Renal pelvis (tissue), 4 donors: Measurements from ENCODE around the gene TTC21A. TPM values are rescaled to one million over a fixed set of nuclear protein-coding genes. Genes with fewer than 3 reads are reported as not detected.
"Not testable (repeated sequence)": the region's sequence is repeated elsewhere in the genome, so short reads cannot be mapped to it uniquely, and the experiment has no call there.

Experiments used
- DNase-seq: peaks from one replicate; pipeline ENCODE4 v3.0.0-alpha.2; 2013
- polyA plus RNA-seq, 3 donors: library from polyadenylated mRNA; unstranded; fragments of 120-200 nt; gene quantifications; one replicate each; pipeline ENCODE4 v1.2.1, GENCODE V29; 2013; ENCODE audit not compliant: insufficient read length in 3 of 3

TTC21A gene
- polyA plus RNA-seq, 3 donors: 9.5 to 21.4 (median 18.4) TPM

DNA sequence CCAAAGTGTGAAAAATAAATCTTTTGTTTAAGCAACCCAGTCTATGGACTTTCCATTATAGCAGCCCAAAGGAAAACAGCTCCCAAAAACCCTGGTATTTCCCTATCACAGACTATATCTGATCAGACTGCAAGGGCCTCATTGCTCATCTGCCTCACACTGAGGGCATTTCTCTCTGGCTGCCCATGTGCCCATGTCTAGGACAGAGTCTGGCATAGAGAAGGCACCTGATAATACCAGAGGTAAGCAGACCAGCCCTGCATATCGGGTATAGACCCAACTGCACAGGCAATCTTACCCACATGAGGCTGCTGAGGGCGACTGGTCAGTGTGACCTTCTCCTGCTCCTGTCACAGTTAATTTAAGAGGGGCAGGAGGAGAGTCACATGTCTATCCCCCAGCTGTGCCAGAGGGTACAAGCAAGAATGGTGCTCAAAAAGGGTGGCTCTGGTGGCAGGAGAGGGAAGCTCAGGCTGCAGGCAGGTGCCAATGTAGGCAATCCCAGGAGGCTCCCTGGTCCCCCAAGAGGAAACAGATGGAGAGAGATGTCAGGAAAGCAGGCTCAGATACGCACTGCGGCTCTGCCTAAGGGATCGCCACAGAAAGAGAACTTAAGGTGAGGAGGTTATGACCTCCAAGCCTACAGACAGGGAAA lies 42.8 kb downstream of the TTC21A start:
- no peak for DNase-seq

DNA sequence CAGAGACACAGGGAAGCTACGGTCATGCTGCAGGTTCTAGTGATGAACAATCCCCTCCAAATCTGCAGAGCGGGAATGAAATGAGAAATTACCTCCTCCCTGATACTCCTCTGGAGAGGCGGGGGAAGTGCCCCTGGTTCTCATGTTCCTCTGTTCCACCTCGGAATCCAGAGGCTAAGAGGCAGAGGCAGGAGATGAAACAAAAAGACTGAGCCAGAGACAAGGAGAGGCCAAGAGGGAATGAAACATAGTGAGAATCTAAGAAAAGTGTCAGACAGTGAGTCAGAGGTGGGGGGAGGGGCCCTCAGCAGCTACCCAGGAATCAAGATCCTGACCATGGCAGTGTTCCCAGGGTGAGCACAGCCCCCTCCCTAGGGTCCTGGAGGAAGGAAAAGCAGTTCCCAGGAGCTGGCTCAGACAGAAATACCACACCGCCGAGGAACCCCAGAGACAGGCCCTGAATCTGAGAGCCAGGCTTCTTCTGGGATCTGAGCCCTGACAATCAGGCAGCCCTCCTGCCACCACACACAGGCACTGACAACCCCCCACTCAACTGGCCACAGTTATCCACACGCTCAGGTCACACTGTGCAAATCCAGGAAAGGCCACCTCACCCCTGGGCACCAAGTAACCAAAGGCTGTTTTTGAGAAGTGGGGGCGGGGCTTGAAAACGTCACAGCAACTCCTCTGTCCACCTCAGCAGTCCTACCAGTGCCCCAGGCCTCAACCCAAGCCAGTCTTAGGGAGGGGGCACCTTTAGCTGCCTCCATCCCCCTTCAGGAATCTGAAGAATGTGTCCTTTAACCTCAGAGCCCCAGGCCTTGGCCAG lies 43.5 kb downstream of the TTC21A start:
- DNase-seq: peak; percentile 64

DNA sequence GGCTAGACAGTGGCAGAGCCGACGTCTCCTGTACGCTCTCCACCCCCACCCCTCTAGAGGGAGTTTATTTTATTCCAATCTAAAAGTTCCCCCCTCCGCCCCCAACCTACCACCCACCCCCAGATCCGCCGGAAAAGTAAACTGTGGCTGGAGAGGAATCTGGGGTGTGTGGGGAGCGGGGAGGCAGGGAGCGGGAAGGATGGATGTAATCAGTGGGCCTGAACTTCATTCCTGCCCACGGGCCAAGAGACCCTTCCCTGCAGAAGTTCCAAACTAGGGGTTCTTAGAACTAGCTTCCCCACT lies 46.4 kb downstream of the TTC21A start:
- no peak for DNase-seq

DNA sequence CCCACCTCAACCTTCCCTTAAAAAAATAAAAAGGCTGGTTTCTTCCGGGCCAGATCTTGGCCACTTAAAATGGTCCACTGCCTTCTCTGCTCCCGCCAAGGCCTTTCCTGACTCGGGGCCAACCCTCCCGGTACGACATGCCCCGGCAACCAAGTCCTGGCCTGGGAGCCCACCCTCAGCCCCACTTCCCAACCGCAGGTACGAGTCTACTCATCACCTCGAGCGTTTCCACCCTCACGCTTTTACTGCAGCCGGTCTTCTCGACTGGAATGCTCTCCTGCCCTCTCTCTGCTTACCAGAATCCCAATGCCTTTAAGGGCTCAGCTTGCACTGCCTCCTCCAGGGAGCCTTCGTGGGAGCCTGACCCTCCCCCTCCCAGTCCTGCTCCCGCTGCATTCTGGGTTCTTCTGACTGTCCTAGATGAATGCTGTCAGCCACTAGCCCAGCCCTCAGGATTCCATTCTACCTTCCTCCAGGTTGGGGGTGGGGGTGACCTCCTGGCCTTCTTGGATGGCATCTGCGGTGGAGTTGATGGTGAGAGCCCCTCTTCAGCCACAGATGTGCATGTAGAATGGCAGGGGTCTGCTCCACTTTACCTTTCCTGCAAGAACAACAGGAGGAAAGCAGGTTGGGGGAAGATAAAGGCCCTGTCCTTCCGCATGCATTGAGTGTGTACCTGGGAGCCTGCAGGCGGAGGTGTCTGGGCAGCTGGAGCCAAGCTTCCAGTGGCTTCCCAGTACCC lies 47.0 kb downstream of the TTC21A start:
- DNase-seq: peak; percentile 29

DNA sequence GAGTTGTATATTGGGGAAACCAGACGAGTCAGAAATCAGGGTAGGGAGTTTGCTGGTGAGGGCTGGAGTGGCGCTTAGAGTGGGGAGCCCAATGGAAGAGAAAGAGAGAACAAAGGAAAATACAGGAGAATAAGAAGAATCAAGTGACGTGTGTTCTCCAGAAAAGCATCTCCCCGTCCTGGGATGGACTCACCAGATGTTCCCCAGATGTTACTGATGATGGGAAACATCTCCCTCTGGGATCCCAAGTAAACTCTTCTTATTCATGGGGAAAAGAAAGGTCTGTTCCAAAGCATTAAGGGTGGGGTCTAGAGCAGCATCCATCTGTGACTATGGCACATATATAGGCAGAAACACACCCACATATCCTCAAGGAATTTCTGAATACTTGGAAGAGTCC lies 48.9 kb downstream of the TTC21A start:
- DNase-seq: no peak

DNA sequence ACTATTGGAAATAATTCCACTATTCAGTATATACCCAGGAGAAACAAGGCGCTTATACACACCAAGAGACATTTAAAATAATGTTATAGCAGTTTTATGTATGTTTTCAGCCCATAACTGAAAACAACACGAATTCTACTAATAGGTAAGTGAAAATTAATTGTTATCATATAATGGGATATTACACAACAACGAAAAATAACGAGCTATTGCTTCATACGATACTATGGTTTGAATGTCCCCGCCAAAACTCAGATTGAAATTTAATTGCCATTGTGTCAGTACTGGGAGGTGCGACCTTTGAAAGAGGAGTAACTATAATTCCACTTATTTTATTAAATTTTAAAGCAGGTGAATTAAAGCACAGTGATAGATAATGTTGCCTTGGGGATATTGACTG lies 49.9 kb downstream of the TTC21A start:
- DNase-seq: no peak

DNA sequence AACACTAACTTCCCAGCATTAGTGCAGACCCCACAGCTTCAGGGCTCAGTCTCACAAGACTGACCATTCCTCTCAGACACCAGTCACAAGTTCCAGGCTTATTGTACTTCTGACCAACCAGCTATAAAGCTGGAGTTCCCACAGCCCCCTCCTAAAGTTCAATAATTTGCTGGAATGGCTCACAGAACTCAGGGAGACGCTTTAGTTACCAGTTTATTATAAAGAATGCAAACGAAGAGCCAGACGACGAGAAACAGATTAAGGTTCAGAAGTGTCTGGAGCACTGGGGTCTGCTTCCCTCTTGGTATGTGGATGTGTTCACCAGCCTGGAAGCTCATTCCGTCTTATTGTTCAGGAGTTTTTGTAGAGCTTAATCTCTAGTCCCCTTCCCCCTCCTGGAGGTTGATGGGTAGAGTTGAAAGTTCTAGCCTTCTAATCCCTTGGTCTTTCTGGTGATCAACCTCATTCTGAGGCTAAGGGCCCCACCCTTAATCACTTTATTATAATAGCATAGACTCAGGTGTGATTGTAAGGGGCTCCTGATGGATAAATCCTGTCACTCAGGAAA lies 50.8 kb downstream of the TTC21A start:
- DNase-seq: no peak

DNA sequence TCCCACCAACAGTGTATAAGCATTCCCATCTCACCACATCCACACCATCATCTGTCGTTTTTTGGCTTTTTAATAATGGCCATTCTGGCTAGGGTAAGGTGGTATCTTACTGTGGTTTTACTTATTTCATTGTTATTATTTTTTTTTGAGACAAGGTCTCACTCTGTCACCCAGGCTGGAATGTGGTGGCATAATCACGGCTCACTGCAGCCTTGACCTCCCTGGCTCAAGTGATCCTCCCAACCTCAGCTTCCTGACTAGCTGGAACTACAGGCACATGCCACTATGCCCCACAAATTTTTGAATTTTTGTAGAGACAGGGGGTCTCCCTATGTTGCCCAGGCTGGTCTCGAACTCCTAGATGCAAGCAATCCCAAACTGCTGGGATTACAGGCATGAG lies 56.9 kb downstream of the TTC21A start:
- no peak for DNase-seq

DNA sequence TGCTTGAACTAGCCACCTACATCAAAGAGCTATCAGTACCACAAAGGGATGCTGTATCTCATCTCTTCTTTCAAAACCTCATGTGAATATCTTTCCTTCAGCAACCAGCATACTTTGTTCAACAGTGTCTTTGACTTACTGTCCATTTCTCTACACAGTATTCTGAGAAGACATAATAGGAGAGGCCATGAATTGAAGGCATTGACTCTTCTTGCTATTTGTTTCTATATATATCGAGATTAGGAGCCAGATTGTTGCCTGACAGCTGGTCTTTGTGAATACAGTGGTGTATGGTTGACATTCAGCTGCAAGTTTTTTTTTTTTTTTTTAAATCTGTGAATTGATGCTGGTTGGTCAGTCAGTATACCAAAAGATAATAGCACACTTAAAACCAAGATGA lies 58.0 kb downstream of the TTC21A start:
- DNase-seq: no peak

DNA sequence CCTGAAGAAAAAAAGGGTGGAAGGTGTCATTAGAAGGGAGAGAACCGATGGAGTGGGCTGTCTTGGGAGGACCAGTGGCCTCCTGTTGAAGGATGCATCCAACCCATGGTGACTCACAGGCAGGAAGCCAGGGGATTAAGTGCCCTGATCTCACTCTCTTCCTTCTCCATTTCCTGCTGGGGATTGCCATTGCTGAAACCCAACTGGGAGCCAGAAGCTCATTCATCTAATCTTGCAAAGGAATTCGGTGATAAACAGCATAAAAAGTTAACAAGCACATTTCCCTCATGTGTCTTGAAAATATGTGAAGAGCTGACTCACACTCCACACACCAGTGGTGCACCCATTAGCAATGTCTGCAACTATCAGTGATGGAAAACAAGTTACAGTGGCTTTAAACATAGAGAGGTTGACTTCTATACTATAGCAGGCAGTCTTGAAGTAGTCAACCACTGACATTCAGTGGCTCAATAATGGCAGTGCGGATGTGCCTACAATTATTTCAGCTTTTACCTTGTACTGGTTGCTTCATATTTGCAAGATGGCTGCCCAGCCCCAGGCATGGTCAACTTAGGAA lies 58.7 kb downstream of the TTC21A start:
- no peak for DNase-seq

DNA sequence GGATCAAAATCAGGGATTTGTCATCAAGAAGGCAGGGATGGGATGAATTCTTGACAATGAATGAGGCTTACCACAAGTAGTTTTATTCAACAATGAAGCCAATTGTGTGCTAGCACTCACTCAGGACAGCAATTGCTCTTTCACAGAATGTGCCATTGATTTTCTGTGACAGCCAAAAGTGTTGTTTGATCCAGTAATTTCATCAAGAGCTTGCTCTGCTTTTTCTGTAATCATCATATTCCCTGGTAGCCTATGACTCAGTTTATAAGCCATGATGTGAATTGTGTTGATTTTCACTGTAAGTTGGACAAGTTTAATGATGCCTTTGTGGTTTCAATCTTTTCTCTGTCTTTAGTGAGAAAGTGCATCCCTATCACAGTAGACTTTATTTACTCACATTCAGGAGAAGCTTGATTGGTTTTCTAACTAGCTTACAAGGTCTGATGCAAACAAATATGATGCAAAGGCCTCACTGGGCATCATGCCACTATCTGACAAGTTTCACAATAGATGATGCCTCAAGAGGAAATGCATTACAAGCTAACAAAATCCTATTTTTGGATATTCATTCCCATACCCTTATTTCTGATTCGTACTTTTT lies 59.6 kb downstream of the TTC21A start:
- DNase-seq: no peak

DNA sequence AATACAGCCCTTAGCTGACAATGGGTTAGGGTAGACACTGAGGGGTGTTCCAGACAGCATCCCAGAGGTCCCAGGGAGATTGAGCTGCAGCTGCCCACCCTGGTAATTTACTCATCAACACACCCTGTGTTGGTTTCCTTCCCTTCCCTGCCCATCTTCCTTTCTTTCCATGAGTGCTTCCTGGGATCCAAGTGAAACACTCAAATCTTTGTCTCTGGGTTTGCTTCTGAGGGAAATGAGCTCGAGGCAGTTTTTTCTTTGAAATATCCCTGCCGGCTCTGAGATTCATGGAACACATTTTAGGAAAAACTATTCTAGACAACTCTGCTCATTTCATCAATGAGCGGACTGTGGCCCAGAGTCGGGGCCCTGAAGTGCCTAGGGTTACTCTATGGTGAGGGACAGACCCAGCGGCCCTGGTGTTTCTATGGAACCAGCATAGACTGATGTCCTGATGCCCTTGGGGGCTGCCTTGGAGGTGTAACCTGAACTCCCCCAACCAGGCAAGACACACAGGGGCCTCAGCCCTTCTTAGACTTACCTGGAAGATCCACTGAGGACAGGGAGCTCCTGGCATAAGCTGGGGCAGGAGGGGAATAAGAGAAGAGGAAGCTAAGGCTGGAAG lies 60.8 kb downstream of the TTC21A start:
- no peak for DNase-seq

DNA sequence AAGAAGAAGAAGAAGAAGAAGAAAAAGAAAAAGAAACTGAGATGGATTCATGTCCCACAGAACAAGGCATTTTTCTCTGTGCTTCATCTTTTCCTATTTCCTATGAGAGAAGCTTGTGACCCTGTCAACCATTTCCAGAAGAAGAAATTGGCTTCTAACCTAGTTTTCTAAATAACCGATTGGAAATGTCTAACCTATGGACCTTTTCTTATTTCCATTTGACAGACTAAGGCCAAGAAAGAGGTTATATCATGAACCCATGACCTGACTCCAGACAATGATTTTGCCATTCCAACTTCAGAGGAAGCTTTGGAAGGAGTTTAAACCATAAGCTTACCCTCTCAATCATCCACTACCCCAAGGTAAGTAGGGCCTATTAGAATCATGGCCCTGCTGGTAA lies 62.2 kb downstream of the TTC21A start:
- no peak for DNase-seq

DNA sequence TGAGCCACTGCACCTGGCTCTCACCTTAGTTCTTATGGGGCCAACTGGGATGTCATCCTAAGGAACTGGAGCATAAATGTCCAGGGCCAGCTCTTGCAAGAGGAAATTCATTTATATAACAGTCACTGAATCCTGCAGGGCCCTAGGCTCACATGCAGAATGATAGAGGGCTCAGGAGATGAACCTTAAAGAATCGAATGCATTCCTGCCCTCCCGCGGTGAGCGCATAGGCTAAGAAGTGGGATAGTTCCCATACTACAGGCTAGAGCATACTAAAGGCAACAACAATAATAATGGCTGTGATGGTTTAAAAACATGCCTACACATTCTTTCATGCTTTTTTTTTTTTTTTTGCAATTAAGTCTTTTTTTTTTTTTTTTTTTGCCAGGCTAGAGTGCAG lies 63.0 kb downstream of the TTC21A start:
- DNase-seq: no peak

DNA sequence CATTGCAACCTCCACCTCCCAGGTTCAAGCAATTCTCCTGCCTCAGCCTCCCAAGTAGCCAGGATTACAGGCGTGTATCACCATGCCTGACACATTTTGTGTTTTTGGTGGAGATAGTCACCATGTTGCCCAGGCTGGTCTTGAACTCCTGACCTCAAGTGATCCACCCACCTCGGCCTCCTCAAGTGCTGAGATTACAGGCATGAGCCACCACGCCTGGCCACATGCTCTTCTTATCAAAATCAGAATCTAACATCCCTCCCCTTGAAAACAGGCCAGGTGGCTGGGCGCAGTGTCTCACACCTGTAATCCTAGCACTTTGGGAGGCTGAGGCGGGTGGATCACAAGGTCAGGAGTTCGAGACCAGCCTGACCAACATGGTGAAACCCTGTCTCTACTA lies 63.4 kb downstream of the TTC21A start:
- DNase-seq: not testable (repeated sequence)

DNA sequence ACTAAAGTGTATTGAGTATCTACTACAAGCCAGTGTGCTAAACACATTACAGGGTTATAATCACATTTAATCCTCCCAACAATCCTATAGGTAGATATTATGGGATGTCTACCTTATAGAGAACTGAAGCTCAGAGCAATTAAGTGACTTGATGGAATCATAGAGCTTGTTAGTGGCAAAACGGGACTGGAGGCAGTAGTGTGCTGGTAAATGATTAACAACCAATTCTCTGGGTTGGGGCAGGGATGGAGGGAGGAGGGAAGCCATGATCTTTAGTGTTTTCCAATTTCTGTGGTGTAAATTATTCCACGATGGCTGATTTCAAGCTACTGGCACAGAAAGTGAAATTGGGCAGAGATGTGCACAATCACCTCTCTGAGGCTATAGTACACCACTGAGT lies 64.4 kb downstream of the TTC21A start:
- DNase-seq: no peak

DNA sequence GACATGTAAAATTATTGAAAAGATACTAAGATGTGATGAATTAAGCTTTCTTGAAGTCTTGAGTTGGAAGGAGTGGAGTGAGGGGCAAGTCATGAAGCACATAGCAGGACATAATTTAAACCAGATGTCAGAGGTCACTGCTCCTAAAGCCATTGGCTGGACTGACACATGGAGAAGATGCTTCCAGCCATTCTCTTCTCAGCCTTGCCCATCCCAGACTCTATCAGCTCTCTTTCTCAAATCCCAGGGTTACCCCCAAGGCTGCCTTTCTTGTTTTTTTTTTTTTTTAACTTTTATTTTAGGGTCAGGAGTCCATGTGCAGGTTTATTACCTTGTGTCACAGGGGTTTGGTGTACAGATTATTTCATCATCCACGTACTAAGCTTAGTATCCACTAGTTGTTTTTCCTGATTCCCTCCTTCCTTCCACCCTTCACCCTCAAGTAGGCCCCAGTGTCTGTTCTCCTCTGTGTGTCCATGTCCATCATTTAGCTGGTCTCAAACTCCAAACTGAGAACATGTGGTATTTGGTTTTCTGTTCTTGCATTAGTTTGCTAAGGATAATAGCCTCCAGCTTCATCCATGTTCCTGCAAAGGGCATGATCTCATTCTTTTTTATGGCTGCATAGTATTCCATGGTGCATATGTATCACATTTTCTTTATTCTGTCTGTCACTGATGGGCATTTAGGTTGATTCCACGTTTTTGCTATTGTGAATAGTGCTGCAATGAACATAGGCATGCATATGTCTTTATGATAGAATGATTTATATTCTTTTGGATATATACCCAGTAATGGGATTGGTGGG lies 66.0 kb downstream of the TTC21A start:
- DNase-seq: no peak

DNA sequence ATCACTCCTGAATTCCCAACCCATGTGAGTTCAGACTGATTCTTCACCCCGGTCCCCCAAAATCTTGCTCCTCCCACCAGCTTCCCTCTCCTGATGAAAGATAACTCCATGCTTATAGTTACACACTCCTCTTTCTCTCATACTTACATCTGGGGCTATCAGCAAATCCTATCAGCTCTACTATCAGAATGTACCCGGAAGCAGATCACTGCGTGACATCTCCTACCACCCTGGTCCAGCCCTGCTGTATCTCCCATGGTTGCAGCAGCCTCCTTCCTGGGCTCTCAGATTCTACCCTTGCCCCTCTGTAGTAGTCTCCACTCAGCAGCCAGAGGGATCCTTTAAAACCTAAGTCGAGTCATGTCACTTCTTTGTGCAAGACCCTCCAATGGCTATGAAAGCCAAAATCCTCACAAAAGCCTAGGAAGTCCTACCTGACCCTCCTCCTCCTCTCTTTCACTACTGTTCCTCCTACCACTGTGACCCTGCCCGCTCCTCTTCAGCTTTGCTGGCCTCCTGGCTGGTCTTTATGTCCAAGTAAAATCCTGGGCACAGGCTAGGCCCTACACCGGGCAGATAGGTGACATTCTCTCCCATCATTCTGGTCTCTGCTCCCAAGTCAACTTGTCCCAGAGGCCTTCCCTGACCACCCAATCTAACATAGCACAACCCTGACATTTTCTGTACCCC lies 68.7 kb downstream of the TTC21A start:
- no peak for DNase-seq

DNA sequence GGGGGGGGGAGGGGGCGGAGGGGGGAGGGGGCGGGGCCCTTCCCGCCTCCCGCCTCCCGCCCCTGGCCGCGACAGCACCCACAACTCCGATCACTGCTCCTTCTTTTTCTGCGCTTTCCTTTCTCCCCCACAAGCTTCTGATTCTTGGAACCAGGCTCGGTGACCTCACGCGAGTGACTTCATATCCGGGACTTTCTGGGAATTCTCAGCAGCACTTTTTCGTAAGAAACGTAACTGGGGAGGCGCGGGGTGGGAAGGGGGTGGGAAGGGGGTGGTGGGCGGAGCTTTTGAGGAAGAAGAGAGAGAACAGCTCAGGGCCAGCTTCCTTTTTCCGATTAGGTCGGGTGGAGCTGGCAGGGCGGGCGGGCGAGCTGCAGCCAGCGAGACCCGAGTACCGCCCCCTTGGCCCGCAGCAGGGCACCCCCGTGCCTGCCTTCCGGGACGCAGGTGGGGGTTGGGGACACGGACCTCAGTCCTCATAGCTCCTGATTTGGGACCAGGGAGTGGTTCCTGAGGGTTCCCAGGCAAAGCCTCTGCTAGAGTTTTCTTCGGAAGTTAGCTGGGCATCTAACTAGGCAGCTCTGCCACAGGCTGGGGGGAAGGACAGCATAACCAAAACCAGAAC lies 70.3 kb downstream of the TTC21A start:
- DNase-seq: peak; percentile 93

DNA sequence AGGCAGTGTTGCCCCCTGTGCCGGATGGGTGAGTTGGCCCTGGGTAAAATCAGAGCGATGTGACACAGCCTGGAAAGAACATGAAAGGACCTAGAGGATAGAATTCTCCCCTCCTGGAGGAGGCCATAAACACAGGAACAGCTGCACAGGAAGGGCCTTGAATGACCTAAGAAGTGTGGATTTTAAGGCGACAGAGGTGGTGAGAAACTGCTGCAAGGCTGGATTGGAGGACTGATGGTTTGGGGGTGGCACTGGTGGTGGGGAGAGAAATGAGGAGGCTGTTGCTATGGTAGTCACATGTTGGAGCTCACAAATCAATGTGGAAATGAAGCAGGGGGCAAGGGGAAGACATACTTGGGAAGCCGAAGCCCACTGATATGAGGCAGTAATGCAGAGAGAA lies 71.1 kb downstream of the TTC21A start:
- DNase-seq: no peak
